ENCODE data around the gene OCLN. TPM values are rescaled to one million over a fixed set of nuclear protein-coding genes. Genes with fewer than 3 reads are reported as not detected.
"Not testable (repeated sequence)": the region's sequence is repeated elsewhere in the genome, so short reads cannot be mapped to it uniquely, and the experiment has no call there.

The OCLN gene
- total RNA-seq, 1 donor from 2014 or later, result 15.3 TPM

- Mint-ChIP-seq H3K9me3 (ENCODE audit: unreplicated experiment) (no peaks in the 10 kb centered on the region), H3K27me3 (ENCODE audit: low read depth, unreplicated experiment) (peaks cover 2% of the 10 kb centered on the region), H3K4me3 (ENCODE audit: unreplicated experiment) (no peak overlapping the region), H3K4me1 (ENCODE audit: low read depth, unreplicated experiment) (no peaks in the 10 kb centered on the region), H3K27ac (ENCODE audit: unreplicated experiment) (no peak overlapping the region), H3K36me3 (ENCODE audit: low read depth, unreplicated experiment) (no peaks in the 10 kb centered on the region)
- TF ChIP-seq, protein P1, sequence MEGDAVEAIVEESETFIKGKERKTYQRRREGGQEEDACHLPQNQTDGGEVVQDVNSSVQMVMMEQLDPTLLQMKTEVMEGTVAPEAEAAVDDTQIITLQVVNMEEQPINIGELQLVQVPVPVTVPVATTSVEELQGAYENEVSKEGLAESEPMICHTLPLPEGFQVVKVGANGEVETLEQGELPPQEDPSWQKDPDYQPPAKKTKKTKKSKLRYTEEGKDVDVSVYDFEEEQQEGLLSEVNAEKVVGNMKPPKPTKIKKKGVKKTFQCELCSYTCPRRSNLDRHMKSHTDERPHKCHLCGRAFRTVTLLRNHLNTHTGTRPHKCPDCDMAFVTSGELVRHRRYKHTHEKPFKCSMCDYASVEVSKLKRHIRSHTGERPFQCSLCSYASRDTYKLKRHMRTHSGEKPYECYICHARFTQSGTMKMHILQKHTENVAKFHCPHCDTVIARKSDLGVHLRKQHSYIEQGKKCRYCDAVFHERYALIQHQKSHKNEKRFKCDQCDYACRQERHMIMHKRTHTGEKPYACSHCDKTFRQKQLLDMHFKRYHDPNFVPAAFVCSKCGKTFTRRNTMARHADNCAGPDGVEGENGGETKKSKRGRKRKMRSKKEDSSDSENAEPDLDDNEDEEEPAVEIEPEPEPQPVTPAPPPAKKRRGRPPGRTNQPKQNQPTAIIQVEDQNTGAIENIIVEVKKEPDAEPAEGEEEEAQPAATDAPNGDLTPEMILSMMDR (IDR thresholded peaks at IDR 0.05; ENCODE audit: insufficient read depth, low read depth, low read length), result no peak
- no peak for TF ChIP-seq EZH2 (IDR thresholded peaks at IDR 0.05; ENCODE audit: insufficient read depth, low read length)
- Histone ChIP-seq H3K4me3 (ENCODE audit: insufficient read depth, low read depth, low read length) (no peak overlapping the region), H3K27me3 (ENCODE audit: insufficient read depth, low read length) (no peaks in the 10 kb centered on the region), H3K4me2 (ENCODE audit: low read length) (peak overlapping the region; percentile 26), H3K36me3 (ENCODE audit: insufficient read depth, low read length) (no peaks in the 10 kb centered on the region), H3K9ac (ENCODE audit: low read length) (no peak overlapping the region), H3K4me1 (ENCODE audit: insufficient read depth, low read length) (no peaks in the 10 kb centered on the region), H3K9me3 (ENCODE audit: insufficient read depth, low read depth, low read length) (no peaks in the 10 kb centered on the region), H3K27ac (ENCODE audit: low read depth, low read length) (peak overlapping the region; percentile 72), H4K20me1 (ENCODE audit: insufficient read depth, low read length) (no peaks in the 10 kb centered on the region), H3K79me2 (ENCODE audit: insufficient read depth, low read length) (no peaks in the 10 kb centered on the region), H2AFZ (ENCODE audit: low read depth, low read length) (no peak overlapping the region)
- FAIRE-seq, result peak; percentile 23
- peak; percentile 96 for DNase-seq (ENCODE audit: low read depth)
Observed at GRCh38 chr5:69450116-69450515, 42.5 kb upstream of the OCLN start.

- H3K27me3 ChIP-seq (ENCODE audit: insufficient read depth, low read length); H3K9me3 Mint-ChIP-seq (ENCODE audit: unreplicated experiment); H3K4me1 ChIP-seq (ENCODE audit: insufficient read depth, low read length); DNase-seq (ENCODE audit: low read depth); H3K36me3 ChIP-seq (ENCODE audit: insufficient read depth, low read length); H4K20me1 ChIP-seq (ENCODE audit: insufficient read depth, low read length); FAIRE-seq; H3K27ac Mint-ChIP-seq (ENCODE audit: unreplicated experiment); H3K79me2 ChIP-seq (ENCODE audit: insufficient read depth, low read length); H3K4me3 Mint-ChIP-seq (ENCODE audit: unreplicated experiment); H3K27me3 Mint-ChIP-seq (ENCODE audit: low read depth, unreplicated experiment); H3K36me3 Mint-ChIP-seq (ENCODE audit: low read depth, unreplicated experiment); H3K9me3 ChIP-seq (ENCODE audit: insufficient read depth, low read depth, low read length); H2AFZ ChIP-seq (ENCODE audit: low read depth, low read length); H3K9ac ChIP-seq (ENCODE audit: low read length); H3K4me1 Mint-ChIP-seq (ENCODE audit: low read depth, unreplicated experiment); H3K4me3 ChIP-seq (ENCODE audit: insufficient read depth, low read depth, low read length): not testable (repeated sequence)
- peak overlapping the region; percentile 72 for H3K27ac ChIP-seq (ENCODE audit: low read depth, low read length)
- peak overlapping the region; percentile 26 for H3K4me2 ChIP-seq (ENCODE audit: low read length)
Observed at GRCh38 chr5:69450527-69450926, 42.1 kb upstream of the OCLN start.

DNA sequence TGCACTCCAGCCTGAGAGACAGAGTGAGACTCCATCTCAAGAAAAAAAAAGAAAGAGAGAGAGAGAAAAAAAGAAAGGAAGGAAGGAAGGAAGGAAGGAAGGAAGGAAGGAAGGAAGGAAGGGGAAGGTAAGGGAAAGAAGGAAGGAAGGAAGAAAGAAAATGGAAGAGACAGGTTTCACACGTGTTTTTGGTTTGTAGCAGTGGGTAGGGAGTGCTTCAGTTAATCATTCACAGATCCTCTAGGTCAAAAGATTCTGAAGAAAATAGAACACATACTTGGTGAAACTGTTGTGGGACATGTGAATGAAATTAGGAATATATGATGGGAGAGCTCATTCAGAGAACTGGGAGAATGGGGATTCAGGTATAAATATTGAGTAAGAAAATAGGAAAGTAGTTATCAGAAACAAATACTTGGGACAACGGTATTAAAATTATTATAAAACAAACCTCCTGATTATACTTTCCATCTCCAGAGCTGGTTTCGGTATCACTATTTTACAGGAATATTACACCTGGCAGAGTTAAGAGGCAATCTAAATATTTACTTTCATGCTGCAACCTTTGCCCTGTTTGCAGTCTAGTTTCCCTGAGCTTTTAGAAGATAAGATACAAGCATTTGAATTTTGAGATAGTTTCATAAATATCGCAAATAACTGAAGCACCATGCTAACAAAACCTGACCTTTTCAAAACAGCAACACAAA, 40.5 kb upstream of the OCLN start:
- Histone ChIP-seq H4K20me1 (ENCODE audit: insufficient read depth, low read length) (no peaks in the 10 kb centered on the region), H3K27me3 (ENCODE audit: insufficient read depth, low read length) (no peaks in the 10 kb centered on the region), H3K4me3 (ENCODE audit: insufficient read depth, low read depth, low read length) (no peak overlapping the region), H3K27ac (ENCODE audit: low read depth, low read length) (no peak overlapping the region), H3K4me1 (ENCODE audit: insufficient read depth, low read length) (no peaks in the 10 kb centered on the region), H3K36me3 (ENCODE audit: insufficient read depth, low read length) (no peaks in the 10 kb centered on the region), H3K4me2 (ENCODE audit: low read length) (no peak overlapping the region), H2AFZ (ENCODE audit: low read depth, low read length) (no peak overlapping the region), H3K9ac (ENCODE audit: low read length) (no peak overlapping the region), H3K9me3 (ENCODE audit: insufficient read depth, low read depth, low read length) (no peaks in the 10 kb centered on the region), H3K79me2 (ENCODE audit: insufficient read depth, low read length) (no peaks in the 10 kb centered on the region)
- no peak for TF ChIP-seq EZH2 (IDR thresholded peaks at IDR 0.05; ENCODE audit: insufficient read depth, low read length)
- TF ChIP-seq, protein P1 (IDR thresholded peaks at IDR 0.05; ENCODE audit: insufficient read depth, low read depth, low read length), result no peak
- Mint-ChIP-seq H3K36me3 (ENCODE audit: low read depth, unreplicated experiment) (no peaks in the 10 kb centered on the region), H3K27me3 (ENCODE audit: low read depth, unreplicated experiment) (peaks cover 2% of the 10 kb centered on the region), H3K9me3 (ENCODE audit: unreplicated experiment) (no peaks in the 10 kb centered on the region), H3K27ac (ENCODE audit: unreplicated experiment) (no peak overlapping the region), H3K4me1 (ENCODE audit: low read depth, unreplicated experiment) (no peaks in the 10 kb centered on the region), H3K4me3 (ENCODE audit: unreplicated experiment) (no peak overlapping the region)
- FAIRE-seq, result no peak
- no peak for DNase-seq (ENCODE audit: low read depth)

DNA sequence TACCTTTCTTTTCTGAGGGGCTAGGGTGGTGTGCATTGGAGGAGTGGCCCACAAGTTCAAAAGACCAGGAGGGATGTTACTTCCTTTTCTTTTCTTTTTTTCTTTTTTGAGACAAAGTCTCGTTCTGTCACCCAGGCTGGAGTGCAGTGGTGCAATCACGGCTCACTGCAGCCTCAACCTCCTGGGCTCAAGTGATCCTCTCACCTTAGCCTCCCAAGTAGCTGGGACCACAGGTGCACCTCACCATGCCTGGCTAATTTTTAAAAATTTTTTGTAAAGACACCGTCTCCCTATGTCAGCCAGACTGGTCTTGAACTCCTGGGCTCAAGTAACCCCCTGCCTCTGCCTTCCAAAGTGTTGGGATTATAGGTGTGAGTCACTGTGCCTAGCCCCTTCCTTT, 39.1 kb upstream of the OCLN start:
- FAIRE-seq; H3K36me3 Mint-ChIP-seq (ENCODE audit: low read depth, unreplicated experiment); H3K4me1 Mint-ChIP-seq (ENCODE audit: low read depth, unreplicated experiment); H3K4me2 ChIP-seq (ENCODE audit: low read length); H3K27me3 Mint-ChIP-seq (ENCODE audit: low read depth, unreplicated experiment); H2AFZ ChIP-seq (ENCODE audit: low read depth, low read length); H3K4me3 Mint-ChIP-seq (ENCODE audit: unreplicated experiment); H3K27me3 ChIP-seq (ENCODE audit: insufficient read depth, low read length); H3K9ac ChIP-seq (ENCODE audit: low read length); H3K9me3 ChIP-seq (ENCODE audit: insufficient read depth, low read depth, low read length); H3K36me3 ChIP-seq (ENCODE audit: insufficient read depth, low read length); H3K27ac ChIP-seq (ENCODE audit: low read depth, low read length); H3K9me3 Mint-ChIP-seq (ENCODE audit: unreplicated experiment); H3K27ac Mint-ChIP-seq (ENCODE audit: unreplicated experiment); H3K4me1 ChIP-seq (ENCODE audit: insufficient read depth, low read length); DNase-seq (ENCODE audit: low read depth); H4K20me1 ChIP-seq (ENCODE audit: insufficient read depth, low read length); H3K4me3 ChIP-seq (ENCODE audit: insufficient read depth, low read depth, low read length); H3K79me2 ChIP-seq (ENCODE audit: insufficient read depth, low read length): not testable (repeated sequence)

Data from astrocyte (in vitro differentiated cells and primary cell).